GM12878 (cell line): ENCODE data around the gene RAB3IL1. TPM values are rescaled to one million over a fixed set of nuclear protein-coding genes. Genes with fewer than 3 reads are reported as not detected.

Source experiments
- ATAC-seq: fragments of 200-7000 bp; cut with Tn5 transposase; 3 replicates; pipeline ENCODE4 v1.9.1; 2020; ENCODE audit warnings: mild to moderate bottlenecking, moderate library complexity
- BruUV-seq: library from RNA; stranded (reverse); fragments of 400-500 nt; replicated peaks from 2 replicates; lab custom pipeline; 2021; lab: Mats Ljungman, UMichigan
- CTCF ChIA-PET: fragments of 300-600 bp; sonication (Branson Sonifier 250); formaldehyde crosslinking; extraction: SDS; loops from one replicate; lab custom pipeline; 2021; ENCODE audit warnings: inconsistent platforms; lab: Yijun Ruan, JAX
- POLR2A ChIA-PET: fragments of 350-600 bp; formaldehyde crosslinking; extraction: SDS; loops from one replicate; lab custom pipeline; 2021; ENCODE audit warnings: inconsistent platforms; lab: Charles Lee
- RAD21 ChIA-PET: fragments of 300-600 bp; sonication (Branson Sonifier 250); formaldehyde crosslinking; loops from one replicate; lab custom pipeline; 2023; ENCODE audit warnings: antibody characterized with exemption; ENCODE audit not compliant: unreplicated experiment; lab: Charles Lee
- SMC1A ChIA-PET: fragments of 300-600 bp; sonication (Branson Sonifier 250); formaldehyde crosslinking; loops from one replicate; lab custom pipeline; 2023; ENCODE audit not compliant: unreplicated experiment, uncharacterized antibody; lab: Charles Lee
- DNase-seq: peaks from one replicate; pipeline ENCODE4 v3.0.0-alpha.2; 2011; ENCODE audit warnings: low read depth, low spot score
- FAIRE-seq: peaks from 3 replicates; lab custom pipeline; 2011; peaks lifted over from hg19 to GRCh38; lab: Jason Lieb, UNC
- H2AFZ ChIP-seq: 2 replicates; pipeline ENCODE4 v1.6.0; 2011; ENCODE audit warnings: low read depth, low read length, control low read depth; ENCODE audit not compliant: control insufficient read depth
- H3K27ac ChIP-seq: 2 replicates; pipeline ENCODE4 v1.5.1; 2011; ENCODE audit warnings: control low read depth; ENCODE audit not compliant: control insufficient read depth, insufficient read depth
- H3K27me3 ChIP-seq, 2 experiments: replicated peaks in 1 of 2; 2 replicates each; pipeline versions ENCODE4 v1.6.0 to v1.6.1; 2011; ENCODE audit warnings: low read length in 1 of 2; ENCODE audit not compliant: control insufficient read depth in 2 of 2, insufficient read depth in 2 of 2
- H3K36me3 ChIP-seq, 2 experiments: 2 replicates each; pipeline ENCODE4 v1.5.1; 2011; ENCODE audit warnings: low read length in 1 of 2; ENCODE audit not compliant: control insufficient read depth in 2 of 2, insufficient read depth in 2 of 2
- H3K4me1 ChIP-seq: 2 replicates; pipeline ENCODE4 v1.6.1; 2011; ENCODE audit warnings: mild to moderate bottlenecking, low read length, moderate library complexity, mixed read lengths; ENCODE audit not compliant: control insufficient read depth, insufficient read depth
- H3K4me2 ChIP-seq: 2 replicates; pipeline ENCODE4 v1.6.0; 2011; ENCODE audit warnings: control low read depth; ENCODE audit not compliant: control insufficient read depth, insufficient read depth
- H3K4me3 ChIP-seq: fragments of 200-600 bp; sonication (generic); 2 replicates; pipeline ENCODE4 v1.5.1; 2016
- H3K79me2 ChIP-seq: 2 replicates; pipeline ENCODE4 v1.6.0; 2011; ENCODE audit warnings: low read length; ENCODE audit not compliant: control insufficient read depth, insufficient read depth
- H3K9ac ChIP-seq: 2 replicates; pipeline ENCODE4 v1.8.0; 2011; ENCODE audit warnings: low read length, control low read depth, mixed read lengths; ENCODE audit not compliant: control insufficient read depth, insufficient read depth
- H3K9me3 ChIP-seq: replicated peaks from 3 replicates; pipeline ENCODE4 v1.5.1; 2011; ENCODE audit warnings: mild to moderate bottlenecking, low read length; ENCODE audit not compliant: control insufficient read depth, insufficient read depth
- H4K20me1 ChIP-seq: 2 replicates; pipeline ENCODE4 v1.6.0; 2011; ENCODE audit not compliant: control insufficient read depth, insufficient read depth
- CBFB ChIP-seq: IDR thresholded peaks from 2 replicates; pipeline ENCODE4 v1.6.1; 2016; ENCODE audit warnings: antibody characterized with exemption, low read depth
- CREM ChIP-seq: IDR thresholded peaks from 2 replicates; pipeline ENCODE4 v1.6.1; 2014; ENCODE audit warnings: antibody characterized with exemption, low read depth
- EED ChIP-seq: sonication (generic); IDR thresholded peaks from 2 replicates; pipeline ENCODE4 v1.6.1; 2016; ENCODE audit warnings: antibody characterized with exemption, low read depth
- HCFC1 ChIP-seq: fragments of 150-350 bp; IDR thresholded peaks from 2 replicates; pipeline ENCODE4 v1.6.1; 2014; ENCODE audit warnings: low read length
- HDAC6 ChIP-seq: fragments of 200-600 bp; sonication (generic); IDR thresholded peaks from one replicate; pipeline ENCODE4 v1.8.0; 2017; ENCODE audit warnings: antibody characterized with exemption; ENCODE audit not compliant: unreplicated experiment
- HSF1 ChIP-seq: fragments of 150-350 bp; IDR thresholded peaks from 2 replicates; pipeline ENCODE4 v1.6.1; 2014; ENCODE audit warnings: mild to moderate bottlenecking, low read depth, low read length
- KDM1A ChIP-seq: fragments of 200-600 bp; sonication (generic); IDR thresholded peaks from 2 replicates; pipeline ENCODE4 v1.6.1; 2016; ENCODE audit warnings: borderline replicate concordance
- MLLT1 ChIP-seq: fragments of 450-650 bp; IDR thresholded peaks from 2 replicates; pipeline ENCODE4 v1.6.1; 2016; ENCODE audit warnings: mild to moderate bottlenecking
- MYC ChIP-seq: IDR thresholded peaks from 2 replicates; pipeline ENCODE4 v1.6.1; 2011; ENCODE audit warnings: mild to moderate bottlenecking, low read length, moderate library complexity, inconsistent platforms; ENCODE audit not compliant: insufficient read depth, insufficient replicate concordance, insufficient read length, severe bottlenecking
- NR2C2 ChIP-seq: IDR thresholded peaks from 2 replicates; pipeline ENCODE4 v1.6.1; 2011; ENCODE audit warnings: borderline replicate concordance, low read depth; ENCODE audit not compliant: control insufficient read depth, insufficient read length
- SMC3 ChIP-seq: IDR thresholded peaks from 2 replicates; pipeline ENCODE4 v1.6.1; 2011; ENCODE audit warnings: low read length, improper control_type of control experiment, borderline replicate concordance
- SRF ChIP-seq, 2 experiments: IDR thresholded peaks; 2 replicates each; pipeline ENCODE4 v1.6.1; 2011; ENCODE audit warnings: low read depth in 2 of 2, low read length in 2 of 2, mild to moderate bottlenecking in 1 of 2, moderate library complexity in 1 of 2
- SUPT20H ChIP-seq: IDR thresholded peaks from 2 replicates; pipeline ENCODE4 v1.6.1; 2011; ENCODE audit warnings: low read depth, mild to moderate bottlenecking, low read length, moderate library complexity, borderline replicate concordance; ENCODE audit not compliant: control insufficient read depth
- ZNF622 ChIP-seq: fragments of 450-650 bp; IDR thresholded peaks from 2 replicates; pipeline ENCODE4 v1.6.1; 2017; ENCODE audit warnings: mild to moderate bottlenecking, inconsistent platforms
- ZNF687 ChIP-seq: fragments of 450-650 bp; IDR thresholded peaks from 2 replicates; pipeline ENCODE4 v1.6.1; 2017; ENCODE audit warnings: mild to moderate bottlenecking, moderate library complexity
- WGBS: methylation state at CpG from one replicate; pipeline ENCODE4 v1.1.6; 2016; ENCODE audit warnings: low lambda C conversion rate; ENCODE audit not compliant: insufficient replicate concordance, insufficient coverage; ENCODE audit errors: missing lambda C conversion rate; 5-methylcytosine and 5-hydroxymethylcytosine counted together
- in situ Hi-C: fragments of 300-500 bp; cut with MboI; formaldehyde crosslinking; loops from 9 replicates; pipeline ENCODE4 v1.14.3; 2018; ENCODE audit warnings: mixed read lengths
- intact Hi-C: fragments of 100-400 bp; cut with micrococcal nuclease; formaldehyde crosslinking; loops from one replicate; pipeline ENCODE4 v1.14.2; 2022; ENCODE audit not compliant: unreplicated experiment
- polyA plus RNA-seq, 11 experiments: library from polyadenylated mRNA; depleted of rRNA in 4 of 11; unstranded in 6 of 11; stranded (reverse) in 5 of 11; fragments of >200 nt; fragmentation: Nextera tagmentation in 4 of 11; fragmentation: Illumina TruSeq in 1 of 11; extraction: Ambion mirVana in 4 of 11; extraction: Trizol in 1 of 11; gene quantifications; 1 replicate in 1 of 11; 2 replicates in 10 of 11; pipeline versions ENCODE4 v1.2.1 to v1.2.3, GENCODE V29; 2011 to 2016; ENCODE audit warnings: inconsistent platforms in 2 of 11, missing spikeins in 2 of 11, low read depth in 1 of 11
- total RNA-seq, 4 experiments: library from RNA; depleted of rRNA in 3 of 4; stranded (reverse); fragments of >200 nt in 3 of 4; fragmentation: Illumina TruSeq in 1 of 4; extraction: Trizol in 1 of 4; gene quantifications; 2 replicates each; pipeline versions ENCODE4 v1.2.1 to v1.2.3, GENCODE V29; 2013 to 2021

RAB3IL1 gene
- total and polyA plus RNA-seq, 10 of the 15 experiments (the other 5 are each of a cell fraction or from before 2014, with no cell fraction given): 0.04 TPM; not detected in 9

GRCh38 chr11:61874377-61874809 is 43.0 kb downstream of the RAB3IL1 start:
- Histone ChIP-seq H3K4me3 (no peak overlapping the region), H3K79me2 (no peaks in the 10 kb centered on the region), H4K20me1 (no peaks in the 10 kb centered on the region), H3K36me3 (no peaks in the 10 kb centered on the region), H3K27me3 (no peaks in the 10 kb centered on the region; a peak in 1 of 4 replicates), H3K27ac (no peak overlapping the region), H3K9me3 (no peaks in the 10 kb centered on the region), H3K4me1 (no peaks in the 10 kb centered on the region), H2AFZ (no peak overlapping the region), H3K9ac (no peak overlapping the region), H3K4me2 (no peak overlapping the region)
- ChIA-PET SMC1A (no interaction called here), POLR2A (interaction anchor here (1.0 kb wide), 1 partner anchor 11 kb away, joined by 3 read pairs; no protein-coding TSS in a partner anchor), CTCF (interaction anchor here (0.5 to 3.8 kb wide), 3 partner anchors 45 to 185 kb away, joined by 3 to 19 read pairs (median 4); no protein-coding TSS in a partner anchor), RAD21 (interaction anchor here (0.9 to 3.0 kb wide), 4 partner anchors 24 to 208 kb away, joined by 3 to 8 read pairs (median 5); no protein-coding TSS in a partner anchor)
- no peak for DNase-seq
- TF ChIP-seq CREM (no peak), SUPT20H (no peak), CBFB (no peak), MYC (no peak), KDM1A (no peak), SRF (IDR thresholded peaks at IDR 0.05; ENCODE audit: low read depth in 2 of 2, low read length in 2 of 2) (no peak), HDAC6 (no peak), MLLT1 (no peak), SMC3 (no peak), HSF1 (no peak), NR2C2 (no peak), HCFC1 (no peak), ZNF687 (no peak), EED (no peak), ZNF622 (no peak)
- in situ Hi-C loops (no loop called here), intact Hi-C loops (loop anchor here (5.0 kb wide), 1 partner anchor 77 kb away; no protein-coding TSS in a partner anchor)
- no TSS peak for BruUV-seq
- WGBS: 78% methylated on average over 12 of the region's 12 CpGs
- ATAC-seq: no peak
- no peak for FAIRE-seq
